Measurements from ENCODE around the gene DMXL1.

The DMXL1 gene

DNA sequence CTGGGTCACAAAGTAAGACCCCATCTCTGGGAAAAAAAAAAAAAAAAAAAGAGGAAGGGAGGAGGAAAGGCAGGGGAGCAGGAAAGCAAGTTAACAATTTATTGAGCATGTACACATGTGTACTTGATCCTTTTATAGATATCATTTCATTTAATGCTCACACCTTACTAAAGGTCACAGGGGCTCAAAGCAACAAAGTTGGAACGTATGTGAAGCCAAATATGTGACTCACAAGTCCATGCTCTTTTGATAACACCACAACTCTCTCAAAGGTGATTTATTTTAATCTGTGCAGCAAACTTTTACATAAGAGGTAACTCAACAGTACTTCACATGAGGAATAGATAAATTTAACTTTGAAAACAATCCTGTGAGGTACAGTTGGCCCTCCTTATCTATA is 48.1 kb upstream of the DMXL1 start:
- peaks cover 43% of the 10 kb centered on the region for H3K4me1 ChIP-seq (ENCODE audit: insufficient read depth, low read length, severe bottlenecking)
- H3K9me2 ChIP-seq (ENCODE audit: low read depth, low read length), result no peaks in the 10 kb centered on the region
- H3K4me2 ChIP-seq (ENCODE audit: low read length), result no peak overlapping the region
- no peaks in the 10 kb centered on the region for H3K79me2 ChIP-seq (ENCODE audit: insufficient read depth, low read length)
- peak overlapping the region; percentile 14 for H3K27ac ChIP-seq (ENCODE audit: low read depth, low read length, poor library complexity, severe bottlenecking)
- no peaks in the 10 kb centered on the region for H3F3A ChIP-seq (ENCODE audit: insufficient read depth, low read length)
- no peak overlapping the region for H2AFZ ChIP-seq (ENCODE audit: low read length)
- no peak overlapping the region for H3K9ac ChIP-seq (ENCODE audit: low read length)
- no peak overlapping the region for H3K4me3 ChIP-seq (ENCODE audit: low read depth, low read length, poor library complexity, severe bottlenecking)
- no peaks in the 10 kb centered on the region for H3K27me3 ChIP-seq (ENCODE audit: insufficient read depth, low read length)
- no peaks in the 10 kb centered on the region for H3K9me3 ChIP-seq (ENCODE audit: low read length)
- TF ChIP-seq EZH2 (IDR thresholded peaks at IDR 0.05; ENCODE audit: borderline replicate concordance, low read length) (no peak), CTCF (IDR thresholded peaks at IDR 0.05; ENCODE audit: low read length) (no peak)
- H4K20me1 ChIP-seq (ENCODE audit: insufficient read depth, low read length), result no peaks in the 10 kb centered on the region
- H3K36me3 ChIP-seq (ENCODE audit: insufficient read depth, low read length), result no peaks in the 10 kb centered on the region

DNA sequence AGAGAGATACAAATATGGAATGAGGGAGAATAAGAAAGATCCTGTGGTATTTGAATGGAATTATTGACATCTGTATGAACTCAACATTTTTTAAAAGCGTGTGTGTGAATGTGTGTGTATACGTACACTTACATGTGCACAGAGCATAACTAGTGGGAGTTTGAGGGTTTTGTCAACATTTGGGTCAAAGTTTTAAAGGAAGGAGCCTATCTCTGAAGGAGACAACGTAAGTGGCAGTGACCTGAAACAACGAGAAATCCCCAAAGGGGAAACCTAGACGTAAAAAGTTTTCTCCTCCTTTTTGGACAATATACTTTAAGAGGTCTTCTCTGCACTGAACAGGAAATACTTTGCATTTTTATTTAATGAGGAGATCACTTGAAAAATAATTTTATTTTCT is 42.3 kb upstream of the DMXL1 start:
- no peaks in the 10 kb centered on the region for H3K9me3 ChIP-seq (ENCODE audit: low read length)
- no peak overlapping the region for H3K9ac ChIP-seq (ENCODE audit: low read length)
- no peaks in the 10 kb centered on the region for H3K36me3 ChIP-seq (ENCODE audit: insufficient read depth, low read length)
- H4K20me1 ChIP-seq (ENCODE audit: insufficient read depth, low read length), result no peaks in the 10 kb centered on the region
- H3K4me1 ChIP-seq (ENCODE audit: insufficient read depth, low read length, severe bottlenecking), result peaks cover 48% of the 10 kb centered on the region
- no peaks in the 10 kb centered on the region for H3K27me3 ChIP-seq (ENCODE audit: insufficient read depth, low read length)
- H3F3A ChIP-seq (ENCODE audit: insufficient read depth, low read length), result no peaks in the 10 kb centered on the region
- no peak overlapping the region; the same call in 1 of the 2 replicates for H2AFZ ChIP-seq (ENCODE audit: low read length)
- no peaks in the 10 kb centered on the region for H3K79me2 ChIP-seq (ENCODE audit: insufficient read depth, low read length)
- peak overlapping the region; percentile 10; the same call in 1 of the 2 replicates for H3K4me2 ChIP-seq (ENCODE audit: low read length)
- no peaks in the 10 kb centered on the region for H3K9me2 ChIP-seq (ENCODE audit: low read depth, low read length)
- peak overlapping the region; percentile 49 for H3K27ac ChIP-seq (ENCODE audit: low read depth, low read length, poor library complexity, severe bottlenecking)
- no peak for TF ChIP-seq EZH2 (IDR thresholded peaks at IDR 0.05; ENCODE audit: borderline replicate concordance, low read length)
- no peak for TF ChIP-seq CTCF (IDR thresholded peaks at IDR 0.05; ENCODE audit: low read length)
- no peak overlapping the region for H3K4me3 ChIP-seq (ENCODE audit: low read depth, low read length, poor library complexity, severe bottlenecking)

DNA sequence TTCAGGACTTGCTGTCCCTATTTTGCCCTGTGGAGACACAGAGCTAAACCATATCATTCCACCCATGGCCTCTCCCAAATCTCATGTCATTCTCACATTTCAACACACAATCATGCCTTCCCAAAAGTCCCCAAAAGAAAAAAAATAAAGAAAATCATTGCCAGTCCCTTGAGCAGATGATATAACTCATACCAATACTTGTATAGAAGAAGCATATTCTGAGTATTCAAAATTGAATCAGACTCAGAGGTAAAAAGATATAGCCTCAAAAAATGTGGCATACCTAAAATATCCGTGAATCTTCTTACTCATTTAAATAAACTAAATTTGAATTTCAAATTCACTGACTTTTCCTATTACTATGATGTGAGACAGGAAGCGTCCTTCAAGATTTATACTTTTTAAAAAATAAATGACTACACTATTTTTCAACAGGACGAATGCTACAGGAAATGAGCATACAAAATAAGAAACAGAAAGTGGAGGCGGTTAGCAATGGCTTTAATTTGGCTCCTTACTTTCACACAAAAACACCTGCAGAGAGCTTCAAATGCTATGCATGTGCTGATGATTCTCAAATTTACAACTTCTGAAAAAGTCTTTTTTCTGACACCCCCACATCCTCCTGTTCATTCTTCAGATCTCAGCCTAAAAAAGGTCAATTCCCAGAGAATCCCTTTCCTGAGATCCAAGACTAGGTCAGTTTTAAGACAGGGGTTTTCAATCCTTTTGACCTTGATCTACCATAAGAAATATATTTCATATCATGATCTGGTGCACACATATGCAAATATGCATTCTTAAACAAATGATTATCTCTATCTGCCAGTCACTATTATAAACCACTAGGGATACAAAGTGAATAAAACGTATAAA is 39.6 kb upstream of the DMXL1 start:
- H3F3A ChIP-seq (ENCODE audit: insufficient read depth, low read length), result no peaks in the 10 kb centered on the region
- no peaks in the 10 kb centered on the region for H3K9me2 ChIP-seq (ENCODE audit: low read depth, low read length)
- H3K36me3 ChIP-seq (ENCODE audit: insufficient read depth, low read length), result no peaks in the 10 kb centered on the region
- H3K27ac ChIP-seq (ENCODE audit: low read depth, low read length, poor library complexity, severe bottlenecking), result peak overlapping the region; percentile 90
- H3K4me3 ChIP-seq (ENCODE audit: low read depth, low read length, poor library complexity, severe bottlenecking), result peak overlapping the region; percentile 3
- 0 out of 2 replicates have a peak overlapping the region, but pooled peaks have one; percentile 19 for H3K9ac ChIP-seq (ENCODE audit: low read length)
- TF ChIP-seq EZH2 (IDR thresholded peaks at IDR 0.05; ENCODE audit: borderline replicate concordance, low read length), result no peak
- no peak for TF ChIP-seq CTCF (IDR thresholded peaks at IDR 0.05; ENCODE audit: low read length)
- peak overlapping the region; percentile 44 for H3K4me2 ChIP-seq (ENCODE audit: low read length)
- H3K27me3 ChIP-seq (ENCODE audit: insufficient read depth, low read length), result no peaks in the 10 kb centered on the region
- no peaks in the 10 kb centered on the region for H3K79me2 ChIP-seq (ENCODE audit: insufficient read depth, low read length)
- H4K20me1 ChIP-seq (ENCODE audit: insufficient read depth, low read length), result no peaks in the 10 kb centered on the region
- no peaks in the 10 kb centered on the region for H3K9me3 ChIP-seq (ENCODE audit: low read length)
- no peak overlapping the region for H2AFZ ChIP-seq (ENCODE audit: low read length)
- H3K4me1 ChIP-seq (ENCODE audit: insufficient read depth, low read length, severe bottlenecking), result peaks cover 45% of the 10 kb centered on the region
